Stomach smooth muscle (tissue), 2 donors: ENCODE measurements around the gene KCNMB1.

ENCODE experiments used
- H3K27ac ChIP-seq: one replicate; pipeline ENCODE4 v1.7.0; 2013; ENCODE audit warnings: mild to moderate bottlenecking, low read length, inconsistent platforms
- H3K27me3 ChIP-seq, 2 donors: one replicate each; pipeline ENCODE4 v1.7.0; 2013; ENCODE audit warnings: low read length in 2 of 2; ENCODE audit not compliant: insufficient read depth in 2 of 2, control insufficient read depth in 1 of 2
- H3K36me3 ChIP-seq, 2 donors: one replicate each; pipeline ENCODE4 v1.7.0; 2013; ENCODE audit warnings: low read length in 2 of 2; ENCODE audit not compliant: control insufficient read depth in 2 of 2, insufficient read depth in 2 of 2
- H3K4me1 ChIP-seq: one replicate; pipeline ENCODE4 v1.7.0; 2013; ENCODE audit warnings: low read length; ENCODE audit not compliant: control insufficient read depth, insufficient read depth
- H3K4me3 ChIP-seq, 2 donors: one replicate each; pipeline ENCODE4 v1.7.0; 2013; ENCODE audit warnings: low read length in 2 of 2
- H3K9ac ChIP-seq, 2 donors: one replicate each; pipeline ENCODE4 v1.7.0; 2013; ENCODE audit warnings: low read length in 2 of 2, mild to moderate bottlenecking in 1 of 2
- H3K9me3 ChIP-seq, 2 donors: one replicate each; pipeline ENCODE4 v1.7.0; 2013; ENCODE audit warnings: low read length in 2 of 2; ENCODE audit not compliant: control insufficient read depth in 2 of 2
- donor health status: healthy.
- donor health status: Pancreatic carcinoma.

Gene KCNMB1

GRCh38 chr5:170414786-170415185 lies 25.6 kb upstream of the KCNMB1 start:
- no peaks in the 10 kb centered on the region for H3K9me3 ChIP-seq
- H3K27me3 ChIP-seq: no peaks in the 10 kb centered on the region
- peaks cover 0 to 13% of the 10 kb centered on the region in 2 donors for H3K36me3 ChIP-seq
- H3K4me3 ChIP-seq: no peak overlapping the region
- no peak overlapping the region for H3K9ac ChIP-seq
- no peak overlapping the region for H3K27ac ChIP-seq
- H3K4me1 ChIP-seq: peaks cover 4% of the 10 kb centered on the region

GRCh38 chr5:170413897-170414296 lies 24.7 kb upstream of the KCNMB1 start:
- H3K9ac ChIP-seq: no peak overlapping the region
- H3K27ac ChIP-seq: no peak overlapping the region
- H3K36me3 ChIP-seq: peaks cover 0 to 13% of the 10 kb centered on the region in 2 donors
- H3K4me3 ChIP-seq: no peak overlapping the region
- no peaks in the 10 kb centered on the region for H3K9me3 ChIP-seq
- peaks cover 4% of the 10 kb centered on the region for H3K4me1 ChIP-seq
- H3K27me3 ChIP-seq: no peaks in the 10 kb centered on the region

GRCh38 chr5:170411100-170411499 lies 21.9 kb upstream of the KCNMB1 start:
- Histone ChIP-seq H3K4me3 (no peak overlapping the region), H3K9ac (no peak overlapping the region), H3K9me3 (no peaks in the 10 kb centered on the region), H3K4me1 (peaks cover 6% of the 10 kb centered on the region), H3K27me3 (no peaks in the 10 kb centered on the region), H3K36me3 (peaks cover 0 to 18% of the 10 kb centered on the region in 2 donors), H3K27ac (no peak overlapping the region)

DNA sequence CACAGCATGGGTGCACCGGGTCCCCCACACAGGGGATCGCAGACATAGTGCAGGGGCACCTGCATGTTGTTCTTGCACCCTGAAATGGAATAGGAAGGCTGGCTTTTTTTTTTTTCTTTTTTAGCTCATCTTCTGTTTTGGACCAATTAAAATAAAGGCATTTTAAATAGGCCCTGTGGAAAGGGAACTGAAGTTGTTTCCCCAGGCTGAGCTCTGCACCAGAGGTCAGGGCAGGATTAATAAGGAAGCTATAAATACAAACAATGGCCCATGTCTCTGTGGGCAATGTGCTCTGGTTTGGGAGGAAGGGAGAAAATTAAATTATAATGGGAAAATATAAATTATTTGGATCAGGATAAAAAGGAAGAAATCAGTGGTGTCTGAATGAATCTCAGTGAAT lies 21.2 kb upstream of the KCNMB1 start:
- Histone ChIP-seq H3K9me3 (no peaks in the 10 kb centered on the region), H3K27ac (no peak overlapping the region), H3K4me3 (no peak overlapping the region), H3K4me1 (peaks cover 6% of the 10 kb centered on the region), H3K36me3 (peaks cover 0 to 13% of the 10 kb centered on the region in 2 donors), H3K27me3 (no peaks in the 10 kb centered on the region), H3K9ac (no peak overlapping the region)

DNA sequence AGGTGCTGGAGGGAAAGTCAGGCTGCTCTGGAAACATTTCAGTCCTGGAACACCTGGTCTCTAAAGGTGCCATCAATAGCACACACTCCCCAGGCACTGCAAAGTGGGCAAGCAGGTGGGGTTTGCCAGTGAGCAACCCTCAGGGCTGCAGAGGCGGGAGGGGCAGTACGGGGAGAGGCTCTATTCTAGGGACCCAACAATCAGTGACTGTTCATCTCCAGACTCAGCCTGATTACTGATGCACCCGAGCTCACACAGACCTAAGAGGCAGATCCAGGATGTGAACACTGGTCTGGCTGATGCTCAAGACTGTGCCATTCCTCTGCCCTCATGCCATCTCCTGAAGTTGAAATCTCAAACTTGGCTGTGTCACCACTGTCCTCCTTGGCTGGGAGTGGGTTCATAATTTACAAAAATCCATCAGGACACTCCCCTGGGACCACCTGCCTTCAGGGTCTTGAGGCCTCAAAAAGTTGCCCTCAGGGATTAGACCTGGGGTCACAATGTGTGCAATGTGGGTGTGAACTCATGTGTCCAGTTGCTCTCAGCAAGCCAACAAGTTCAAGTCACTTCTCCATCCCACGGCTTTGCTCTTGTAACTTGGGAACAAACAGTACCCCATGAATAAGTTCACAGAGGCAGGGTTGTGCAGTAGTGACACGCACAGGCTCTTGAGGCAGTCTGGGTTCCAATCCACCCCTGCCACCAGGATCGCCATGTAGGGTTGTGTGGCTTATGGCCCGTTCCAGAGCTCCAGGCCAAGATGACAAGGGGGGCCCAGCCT lies 19.9 kb upstream of the KCNMB1 start:
- Histone ChIP-seq H3K36me3 (peaks cover 0 to 11% of the 10 kb centered on the region in 2 donors), H3K9ac (no peak overlapping the region)

DNA sequence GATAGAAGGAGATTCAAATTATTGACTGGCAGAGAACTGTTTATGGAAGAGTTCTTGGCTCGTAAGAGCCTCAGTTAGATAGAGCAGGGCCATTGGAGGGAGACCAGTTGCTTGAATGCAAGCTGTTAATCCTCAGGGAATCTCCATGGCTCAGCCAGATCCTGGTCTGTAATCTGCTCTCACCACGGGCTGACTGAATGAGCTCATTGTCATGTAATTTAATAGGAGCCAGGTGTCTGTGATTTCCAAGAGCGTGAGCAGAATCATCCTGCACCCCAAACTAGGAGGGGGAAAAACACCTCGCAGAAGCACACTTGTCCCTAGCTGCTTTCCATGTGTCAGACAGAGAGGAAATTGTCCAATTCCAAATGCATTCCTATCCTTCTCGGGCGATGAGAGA lies 19.1 kb upstream of the KCNMB1 start:
- H3K36me3 ChIP-seq: peaks cover 0 to 14% of the 10 kb centered on the region in 2 donors
- no peaks in the 10 kb centered on the region for H3K9me3 ChIP-seq
- H3K4me1 ChIP-seq: peaks cover 6% of the 10 kb centered on the region
- H3K9ac ChIP-seq: no peak overlapping the region
- H3K4me3 ChIP-seq: no peak overlapping the region
- no peaks in the 10 kb centered on the region for H3K27me3 ChIP-seq
- H3K27ac ChIP-seq: no peak overlapping the region

More for the DNA sequence above, 19.9 kb upstream of the KCNMB1 start:
- no peak overlapping the region for H3K27ac ChIP-seq
- no peaks in the 10 kb centered on the region for H3K9me3 ChIP-seq
- H3K4me3 ChIP-seq: no peak overlapping the region
- peaks cover 6% of the 10 kb centered on the region for H3K4me1 ChIP-seq
- H3K27me3 ChIP-seq: no peaks in the 10 kb centered on the region

DNA sequence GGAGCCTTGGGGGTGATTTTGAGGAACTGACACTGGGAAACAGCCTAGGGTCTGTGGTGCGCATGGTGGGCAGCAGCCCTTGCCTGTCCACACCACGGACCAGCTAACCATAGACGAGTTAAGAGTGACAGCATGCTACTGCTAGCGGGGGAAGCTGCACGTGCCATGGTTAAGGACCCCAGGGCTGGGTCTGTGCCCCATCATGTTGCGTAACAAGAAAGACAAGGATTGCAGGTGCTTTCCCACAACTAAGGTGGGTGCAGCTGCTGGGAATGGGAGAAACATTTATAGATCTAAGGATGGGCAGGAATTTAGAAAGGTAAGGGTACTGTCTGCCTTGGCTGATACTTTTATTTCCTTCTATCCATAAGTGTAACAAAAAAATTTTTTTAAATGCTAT lies 17.9 kb upstream of the KCNMB1 start:
- H3K9me3 ChIP-seq: no peaks in the 10 kb centered on the region
- peaks cover 5% of the 10 kb centered on the region for H3K4me1 ChIP-seq
- H3K27ac ChIP-seq: no peak overlapping the region
- no peak overlapping the region for H3K9ac ChIP-seq
- H3K4me3 ChIP-seq: no peak overlapping the region
- H3K27me3 ChIP-seq: no peaks in the 10 kb centered on the region
- H3K36me3 ChIP-seq: peaks cover 3 to 14% of the 10 kb centered on the region in 2 donors

- Histone ChIP-seq H3K9me3 (no peaks in the 10 kb centered on the region), H3K4me3 (no peak overlapping the region), H3K27ac (no peak overlapping the region), H3K36me3 (peaks cover 3 to 16% of the 10 kb centered on the region in 2 donors), H3K9ac (no peak overlapping the region), H3K4me1 (peaks cover 2% of the 10 kb centered on the region), H3K27me3 (no peaks in the 10 kb centered on the region)
Observed at GRCh38 chr5:170405817-170406216, 16.6 kb upstream of the KCNMB1 start.

DNA sequence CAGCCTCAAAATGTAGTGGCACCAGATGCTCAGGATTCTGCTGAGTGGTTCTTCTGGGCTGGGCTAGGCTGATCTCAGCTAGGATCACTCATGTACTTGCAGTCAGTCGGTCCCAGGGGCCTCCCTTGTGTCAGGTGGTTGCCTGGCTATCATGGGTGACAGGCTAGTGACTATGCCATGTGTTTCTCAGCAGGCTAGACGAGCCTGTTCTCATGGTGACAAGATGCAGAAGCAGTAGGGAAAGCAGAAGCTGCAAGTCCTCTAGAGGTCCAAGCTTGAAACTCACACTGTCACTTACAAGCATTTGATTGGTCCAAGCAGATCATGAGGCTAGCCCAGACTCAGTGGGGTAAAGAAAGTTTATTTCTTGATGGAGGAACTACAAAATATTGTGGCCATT lies 15.2 kb upstream of the KCNMB1 start:
- Histone ChIP-seq H3K4me3 (no peak overlapping the region), H3K9me3 (no peaks in the 10 kb centered on the region), H3K27me3 (no peaks in the 10 kb centered on the region), H3K9ac (no peak overlapping the region), H3K27ac (no peak overlapping the region), H3K4me1 (peaks cover 2% of the 10 kb centered on the region), H3K36me3 (peaks cover 5 to 20% of the 10 kb centered on the region in 2 donors)

GRCh38 chr5:170403675-170404074 lies 14.5 kb upstream of the KCNMB1 start:
- Histone ChIP-seq H3K4me3 (no peak overlapping the region), H3K27ac (no peak overlapping the region), H3K27me3 (no peaks in the 10 kb centered on the region), H3K9me3 (no peaks in the 10 kb centered on the region), H3K36me3 (peaks cover 5 to 20% of the 10 kb centered on the region in 2 donors), H3K9ac (no peak overlapping the region), H3K4me1 (peaks cover 2% of the 10 kb centered on the region)

DNA sequence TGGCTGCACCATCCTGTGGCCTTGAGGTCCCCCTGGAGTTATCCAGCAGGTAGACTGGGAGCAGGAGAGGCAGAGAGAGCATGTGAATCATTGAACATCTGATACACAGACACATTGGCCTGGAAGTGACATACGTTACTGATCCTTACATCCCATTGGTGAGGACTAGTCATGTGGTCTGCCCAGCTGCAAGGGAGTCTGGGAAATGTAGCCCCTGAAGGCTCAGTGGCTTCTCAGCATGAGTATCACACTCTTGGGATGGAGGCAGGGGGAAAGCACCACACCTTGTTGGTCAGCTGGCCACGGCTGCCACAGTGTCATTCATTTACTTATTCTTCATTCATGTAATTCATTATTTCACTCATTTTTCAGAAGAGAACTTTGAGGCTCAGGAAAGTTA lies 13.3 kb upstream of the KCNMB1 start:
- Histone ChIP-seq H3K9me3 (no peaks in the 10 kb centered on the region), H3K4me1 (peaks cover 2% of the 10 kb centered on the region), H3K27ac (no peak overlapping the region), H3K27me3 (no peaks in the 10 kb centered on the region), H3K4me3 (no peak overlapping the region), H3K9ac (no peak overlapping the region), H3K36me3 (peaks cover 5 to 20% of the 10 kb centered on the region in 2 donors)
